GM12878 (cell line): ENCODE results near the gene ACACA. TPM values are rescaled to one million over a fixed set of nuclear protein-coding genes. Genes with fewer than 3 reads are reported as not detected.

Source experiments
- CHD1 ChIP-seq: IDR thresholded peaks from 2 replicates; pipeline ENCODE4 v1.6.1; 2012; ENCODE audit warnings: low read depth, low read length, improper control_type of control experiment
- EP300 ChIP-seq, 2 experiments: fragments of 150-350 bp in 1 of 2; IDR thresholded peaks; 2 replicates each; pipeline ENCODE4 v1.6.1; 2011 to 2012; ENCODE audit warnings: low read depth in 2 of 2, low read length in 2 of 2, borderline replicate concordance in 1 of 2, improper control_type of control experiment in 1 of 2, inconsistent platforms in 1 of 2; ENCODE audit not compliant: control insufficient read depth in 1 of 2
- MXI1 ChIP-seq: fragments of 150-350 bp; IDR thresholded peaks from 2 replicates; pipeline ENCODE4 v1.6.1; 2011; ENCODE audit warnings: low read depth, mild to moderate bottlenecking, inconsistent platforms, low read length, improper control_type of control experiment
- TAF1 ChIP-seq: IDR thresholded peaks from 2 replicates; pipeline ENCODE4 v1.6.1; 2011; ENCODE audit warnings: mild to moderate bottlenecking, low read depth, low read length, borderline replicate concordance
- polyA plus RNA-seq, 11 experiments: library from polyadenylated mRNA; depleted of rRNA in 4 of 11; unstranded in 6 of 11; stranded (reverse) in 5 of 11; fragments of >200 nt; fragmentation: Nextera tagmentation in 4 of 11; fragmentation: Illumina TruSeq in 1 of 11; extraction: Ambion mirVana in 4 of 11; extraction: Trizol in 1 of 11; gene quantifications; 1 replicate in 1 of 11; 2 replicates in 10 of 11; pipeline versions ENCODE4 v1.2.1 to v1.2.3, GENCODE V29; 2011 to 2016; ENCODE audit warnings: inconsistent platforms in 2 of 11, missing spikeins in 2 of 11, low read depth in 1 of 11
- total RNA-seq, 4 experiments: library from RNA; depleted of rRNA in 3 of 4; stranded (reverse); fragments of >200 nt in 3 of 4; fragmentation: Illumina TruSeq in 1 of 4; extraction: Trizol in 1 of 4; gene quantifications; 2 replicates each; pipeline versions ENCODE4 v1.2.1 to v1.2.3, GENCODE V29; 2013 to 2021
- TF ChIP-seq, protein P1 (sequence below): IDR thresholded peaks from 2 replicates; pipeline ENCODE4 v1.6.1; 2012; ENCODE audit warnings: improper control_type of control experiment, low read depth, low read length; ENCODE audit not compliant: insufficient replicate concordance
- TF ChIP-seq, protein P2 (sequence below): fragments of 450-650 bp; formaldehyde crosslinking; IDR thresholded peaks from 2 replicates; pipeline ENCODE4 v1.5.0; 2022; ENCODE audit warnings: mild to moderate bottlenecking, missing genetic modification characterization
- TF ChIP-seq, protein P3 (sequence below), 3 experiments: IDR thresholded peaks in 2 of 3; conservative IDR thresholded peaks in 1 of 3; 2 replicates each; pipeline ENCODE4 v1.5.1; 2011; ENCODE audit warnings: low read depth in 3 of 3, low read length in 3 of 3, mild to moderate bottlenecking in 3 of 3, control low read depth in 2 of 3, moderate library complexity in 2 of 3, inconsistent platforms in 1 of 3, mixed read lengths in 1 of 3; ENCODE audit not compliant: control insufficient read depth in 2 of 3, insufficient read depth in 1 of 3; ENCODE audit errors: extremely low read depth in 1 of 3

The ACACA gene
- total and polyA plus RNA-seq, 10 of the 15 experiments (the other 5 are each of a cell fraction or from before 2014, with no cell fraction given): 12.9 to 74.2 (median 32.0) TPM

DNA sequence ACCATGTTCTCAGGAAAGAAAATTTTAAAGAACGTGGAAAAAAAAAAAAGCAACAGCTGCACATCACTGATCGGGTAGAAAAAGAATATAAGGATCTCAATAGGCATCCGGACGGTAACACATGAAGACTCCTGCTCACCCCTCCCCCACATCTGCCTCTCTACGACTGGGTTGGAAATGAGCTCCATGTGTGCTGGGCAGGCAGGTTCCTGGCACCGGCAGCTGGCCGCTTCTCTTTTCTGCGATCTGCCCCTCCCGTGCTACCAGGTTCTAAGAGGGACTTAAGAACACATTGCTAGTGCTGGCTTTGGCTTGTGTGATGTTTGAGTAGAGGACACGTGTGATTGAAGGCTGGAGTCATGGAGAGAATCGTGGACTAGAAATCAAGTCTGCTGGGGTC, 342.4 kb downstream of the ACACA start (continued):
- TF ChIP-seq, protein P1, sequence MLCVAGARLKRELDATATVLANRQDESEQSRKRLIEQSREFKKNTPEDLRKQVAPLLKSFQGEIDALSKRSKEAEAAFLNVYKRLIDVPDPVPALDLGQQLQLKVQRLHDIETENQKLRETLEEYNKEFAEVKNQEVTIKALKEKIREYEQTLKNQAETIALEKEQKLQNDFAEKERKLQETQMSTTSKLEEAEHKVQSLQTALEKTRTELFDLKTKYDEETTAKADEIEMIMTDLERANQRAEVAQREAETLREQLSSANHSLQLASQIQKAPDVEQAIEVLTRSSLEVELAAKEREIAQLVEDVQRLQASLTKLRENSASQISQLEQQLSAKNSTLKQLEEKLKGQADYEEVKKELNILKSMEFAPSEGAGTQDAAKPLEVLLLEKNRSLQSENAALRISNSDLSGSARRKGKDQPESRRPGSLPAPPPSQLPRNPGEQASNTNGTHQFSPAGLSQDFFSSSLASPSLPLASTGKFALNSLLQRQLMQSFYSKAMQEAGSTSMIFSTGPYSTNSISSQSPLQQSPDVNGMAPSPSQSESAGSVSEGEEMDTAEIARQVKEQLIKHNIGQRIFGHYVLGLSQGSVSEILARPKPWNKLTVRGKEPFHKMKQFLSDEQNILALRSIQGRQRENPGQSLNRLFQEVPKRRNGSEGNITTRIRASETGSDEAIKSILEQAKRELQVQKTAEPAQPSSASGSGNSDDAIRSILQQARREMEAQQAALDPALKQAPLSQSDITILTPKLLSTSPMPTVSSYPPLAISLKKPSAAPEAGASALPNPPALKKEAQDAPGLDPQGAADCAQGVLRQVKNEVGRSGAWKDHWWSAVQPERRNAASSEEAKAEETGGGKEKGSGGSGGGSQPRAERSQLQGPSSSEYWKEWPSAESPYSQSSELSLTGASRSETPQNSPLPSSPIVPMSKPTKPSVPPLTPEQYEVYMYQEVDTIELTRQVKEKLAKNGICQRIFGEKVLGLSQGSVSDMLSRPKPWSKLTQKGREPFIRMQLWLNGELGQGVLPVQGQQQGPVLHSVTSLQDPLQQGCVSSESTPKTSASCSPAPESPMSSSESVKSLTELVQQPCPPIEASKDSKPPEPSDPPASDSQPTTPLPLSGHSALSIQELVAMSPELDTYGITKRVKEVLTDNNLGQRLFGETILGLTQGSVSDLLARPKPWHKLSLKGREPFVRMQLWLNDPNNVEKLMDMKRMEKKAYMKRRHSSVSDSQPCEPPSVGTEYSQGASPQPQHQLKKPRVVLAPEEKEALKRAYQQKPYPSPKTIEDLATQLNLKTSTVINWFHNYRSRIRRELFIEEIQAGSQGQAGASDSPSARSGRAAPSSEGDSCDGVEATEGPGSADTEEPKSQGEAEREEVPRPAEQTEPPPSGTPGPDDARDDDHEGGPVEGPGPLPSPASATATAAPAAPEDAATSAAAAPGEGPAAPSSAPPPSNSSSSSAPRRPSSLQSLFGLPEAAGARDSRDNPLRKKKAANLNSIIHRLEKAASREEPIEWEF: no peak
- TF ChIP-seq CHD1 (no peak), MXI1 (no peak), EP300 (IDR thresholded peaks at IDR 0.05; ENCODE audit: borderline replicate concordance in 1 of 2, control insufficient read depth in 1 of 2, low read depth in 2 of 2, low read length in 2 of 2) (no peak), TAF1 (no peak)
- TF ChIP-seq, protein P2, sequence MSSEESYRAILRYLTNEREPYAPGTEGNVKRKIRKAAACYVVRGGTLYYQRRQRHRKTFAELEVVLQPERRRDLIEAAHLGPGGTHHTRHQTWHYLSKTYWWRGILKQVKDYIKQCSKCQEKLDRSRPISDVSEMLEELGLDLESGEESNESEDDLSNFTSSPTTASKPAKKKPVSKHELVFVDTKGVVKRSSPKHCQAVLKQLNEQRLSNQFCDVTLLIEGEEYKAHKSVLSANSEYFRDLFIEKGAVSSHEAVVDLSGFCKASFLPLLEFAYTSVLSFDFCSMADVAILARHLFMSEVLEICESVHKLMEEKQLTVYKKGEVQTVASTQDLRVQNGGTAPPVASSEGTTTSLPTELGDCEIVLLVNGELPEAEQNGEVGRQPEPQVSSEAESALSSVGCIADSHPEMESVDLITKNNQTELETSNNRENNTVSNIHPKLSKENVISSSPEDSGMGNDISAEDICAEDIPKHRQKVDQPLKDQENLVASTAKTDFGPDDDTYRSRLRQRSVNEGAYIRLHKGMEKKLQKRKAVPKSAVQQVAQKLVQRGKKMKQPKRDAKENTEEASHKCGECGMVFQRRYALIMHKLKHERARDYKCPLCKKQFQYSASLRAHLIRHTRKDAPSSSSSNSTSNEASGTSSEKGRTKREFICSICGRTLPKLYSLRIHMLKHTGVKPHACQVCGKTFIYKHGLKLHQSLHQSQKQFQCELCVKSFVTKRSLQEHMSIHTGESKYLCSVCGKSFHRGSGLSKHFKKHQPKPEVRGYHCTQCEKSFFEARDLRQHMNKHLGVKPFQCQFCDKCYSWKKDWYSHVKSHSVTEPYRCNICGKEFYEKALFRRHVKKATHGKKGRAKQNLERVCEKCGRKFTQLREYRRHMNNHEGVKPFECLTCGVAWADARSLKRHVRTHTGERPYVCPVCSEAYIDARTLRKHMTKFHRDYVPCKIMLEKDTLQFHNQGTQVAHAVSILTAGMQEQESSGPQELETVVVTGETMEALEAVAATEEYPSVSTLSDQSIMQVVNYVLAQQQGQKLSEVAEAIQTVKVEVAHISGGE (CRISPR knock-in tag): no peak
- TF ChIP-seq, protein P3, sequence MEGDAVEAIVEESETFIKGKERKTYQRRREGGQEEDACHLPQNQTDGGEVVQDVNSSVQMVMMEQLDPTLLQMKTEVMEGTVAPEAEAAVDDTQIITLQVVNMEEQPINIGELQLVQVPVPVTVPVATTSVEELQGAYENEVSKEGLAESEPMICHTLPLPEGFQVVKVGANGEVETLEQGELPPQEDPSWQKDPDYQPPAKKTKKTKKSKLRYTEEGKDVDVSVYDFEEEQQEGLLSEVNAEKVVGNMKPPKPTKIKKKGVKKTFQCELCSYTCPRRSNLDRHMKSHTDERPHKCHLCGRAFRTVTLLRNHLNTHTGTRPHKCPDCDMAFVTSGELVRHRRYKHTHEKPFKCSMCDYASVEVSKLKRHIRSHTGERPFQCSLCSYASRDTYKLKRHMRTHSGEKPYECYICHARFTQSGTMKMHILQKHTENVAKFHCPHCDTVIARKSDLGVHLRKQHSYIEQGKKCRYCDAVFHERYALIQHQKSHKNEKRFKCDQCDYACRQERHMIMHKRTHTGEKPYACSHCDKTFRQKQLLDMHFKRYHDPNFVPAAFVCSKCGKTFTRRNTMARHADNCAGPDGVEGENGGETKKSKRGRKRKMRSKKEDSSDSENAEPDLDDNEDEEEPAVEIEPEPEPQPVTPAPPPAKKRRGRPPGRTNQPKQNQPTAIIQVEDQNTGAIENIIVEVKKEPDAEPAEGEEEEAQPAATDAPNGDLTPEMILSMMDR (IDR thresholded peaks at IDR 0.05 in 2 of 3, conservative IDR thresholded peaks at IDR 0.05 in 1 of 3; ENCODE audit: control insufficient read depth in 2 of 3, extremely low read depth in 1 of 3, insufficient read depth in 1 of 3, low read depth in 3 of 3, low read length in 3 of 3): no peak
- TF ChIP-seq, all 136 proteins: peak for 0
